Measurements from ENCODE around the gene ZFP57.

Gene ZFP57

GRCh38 chr6:29685718-29686326, 4.9 kb upstream of the ZFP57 start:
- Histone ChIP-seq H3K27me3 (ENCODE audit: insufficient read depth, low read depth, severe bottlenecking) (peaks cover 70% of the 10 kb centered on the region), H3K4me3 (ENCODE audit: low read depth, low read length) (no peak overlapping the region), H3K27ac (no peak overlapping the region), H3K36me3 (no peaks in the 10 kb centered on the region), H3K9me3 (ENCODE audit: severe bottlenecking) (peaks cover 16% of the 10 kb centered on the region)
- DNase-seq: peak; percentile 29
- TF ChIP-seq, protein P1, sequence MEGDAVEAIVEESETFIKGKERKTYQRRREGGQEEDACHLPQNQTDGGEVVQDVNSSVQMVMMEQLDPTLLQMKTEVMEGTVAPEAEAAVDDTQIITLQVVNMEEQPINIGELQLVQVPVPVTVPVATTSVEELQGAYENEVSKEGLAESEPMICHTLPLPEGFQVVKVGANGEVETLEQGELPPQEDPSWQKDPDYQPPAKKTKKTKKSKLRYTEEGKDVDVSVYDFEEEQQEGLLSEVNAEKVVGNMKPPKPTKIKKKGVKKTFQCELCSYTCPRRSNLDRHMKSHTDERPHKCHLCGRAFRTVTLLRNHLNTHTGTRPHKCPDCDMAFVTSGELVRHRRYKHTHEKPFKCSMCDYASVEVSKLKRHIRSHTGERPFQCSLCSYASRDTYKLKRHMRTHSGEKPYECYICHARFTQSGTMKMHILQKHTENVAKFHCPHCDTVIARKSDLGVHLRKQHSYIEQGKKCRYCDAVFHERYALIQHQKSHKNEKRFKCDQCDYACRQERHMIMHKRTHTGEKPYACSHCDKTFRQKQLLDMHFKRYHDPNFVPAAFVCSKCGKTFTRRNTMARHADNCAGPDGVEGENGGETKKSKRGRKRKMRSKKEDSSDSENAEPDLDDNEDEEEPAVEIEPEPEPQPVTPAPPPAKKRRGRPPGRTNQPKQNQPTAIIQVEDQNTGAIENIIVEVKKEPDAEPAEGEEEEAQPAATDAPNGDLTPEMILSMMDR (IDR thresholded peaks at IDR 0.05; ENCODE audit: low read depth, low read length): peak; percentile 51

GRCh38 chr6:29681811-29682210, 859 bp upstream of the ZFP57 start:
- Histone ChIP-seq H3K27ac (no peak overlapping the region), H3K9me3 (ENCODE audit: severe bottlenecking) (peaks cover 19% of the 10 kb centered on the region), H3K36me3 (no peaks in the 10 kb centered on the region), H3K27me3 (ENCODE audit: insufficient read depth, low read depth, severe bottlenecking) (peaks cover 54% of the 10 kb centered on the region), H3K4me3 (ENCODE audit: low read depth, low read length) (no peak overlapping the region)
- TF ChIP-seq, protein P1 (IDR thresholded peaks at IDR 0.05; ENCODE audit: low read depth, low read length): no peak
- DNase-seq: no peak

- TF ChIP-seq, protein P1 (IDR thresholded peaks at IDR 0.05; ENCODE audit: low read depth, low read length): no peak
Observed at GRCh38 chr6:29680416-29680815, 536 bp downstream of the ZFP57 start.

GRCh38 chr6:29679962-29680361, 990 bp downstream of the ZFP57 start:
- TF ChIP-seq, protein P1 (IDR thresholded peaks at IDR 0.05; ENCODE audit: low read depth, low read length): no peak
- Histone ChIP-seq H3K27me3 (ENCODE audit: insufficient read depth, low read depth, severe bottlenecking) (peaks cover 51% of the 10 kb centered on the region), H3K9me3 (ENCODE audit: severe bottlenecking) (peaks cover 8% of the 10 kb centered on the region), H3K27ac (no peak overlapping the region), H3K36me3 (no peaks in the 10 kb centered on the region), H3K4me3 (ENCODE audit: low read depth, low read length) (no peak overlapping the region)
- no peak for DNase-seq

More at GRCh38 chr6:29680416-29680815, 536 bp downstream of the ZFP57 start:
- Histone ChIP-seq H3K4me3 (ENCODE audit: low read depth, low read length) (no peak overlapping the region), H3K27me3 (ENCODE audit: insufficient read depth, low read depth, severe bottlenecking) (peaks cover 51% of the 10 kb centered on the region), H3K27ac (no peak overlapping the region), H3K9me3 (ENCODE audit: severe bottlenecking) (peaks cover 13% of the 10 kb centered on the region), H3K36me3 (no peaks in the 10 kb centered on the region)
- no peak for DNase-seq

DNA sequence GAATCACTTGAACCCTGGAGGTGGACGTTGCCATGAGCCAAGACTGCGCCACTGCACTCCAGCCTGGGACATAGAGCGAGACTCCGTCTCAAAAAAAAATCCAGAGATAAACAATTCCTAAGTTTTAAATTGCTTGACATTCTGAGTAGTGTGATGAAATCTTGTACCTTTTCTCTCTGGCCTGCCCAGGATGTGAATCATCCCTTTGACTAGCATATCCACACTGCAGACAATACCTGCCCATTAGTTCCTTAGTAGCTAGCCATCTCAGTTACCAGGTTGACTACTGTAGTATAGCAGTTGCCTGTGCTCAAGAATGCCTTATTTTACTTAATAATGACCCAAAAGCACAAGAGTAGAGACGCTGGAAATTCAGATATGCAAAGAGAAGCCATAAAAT, 2.8 kb downstream of the ZFP57 start:
- Histone ChIP-seq H3K27me3 (ENCODE audit: insufficient read depth, low read depth, severe bottlenecking) (peaks cover 56% of the 10 kb centered on the region), H3K36me3 (no peaks in the 10 kb centered on the region), H3K9me3 (ENCODE audit: severe bottlenecking) (peaks cover 7% of the 10 kb centered on the region), H3K27ac (no peak overlapping the region), H3K4me3 (ENCODE audit: low read depth, low read length) (no peak overlapping the region)
- DNase-seq: no peak
- TF ChIP-seq, protein P1 (IDR thresholded peaks at IDR 0.05; ENCODE audit: low read depth, low read length): no peak
